Activated T-cell treated with anti-CD3 and anti-CD28 coated beads, Interleukin-2, amount 50 U/mL, for 72 hours (primary cell): ENCODE data around the gene THSD1. TPM values are rescaled to one million over a fixed set of nuclear protein-coding genes. Genes with fewer than 3 reads are reported as not detected.
"Not testable (repeated sequence)": the region's sequence is repeated elsewhere in the genome, so short reads cannot be mapped to it uniquely, and the experiment has no call there.

Experiments
- ATAC-seq, 2 donors: fragments of 150-1000 bp; cut with Tn5 transposase; replicated peaks in 1 of 2; 2 replicates each; pipeline ENCODE4 v1.10.0; 2021; ENCODE audit warnings: moderate library complexity in 2 of 2, mild to moderate bottlenecking in 1 of 2
- DNase-seq, 2 donors: peaks; one replicate each; pipeline ENCODE4 v3.0.0; 2021 to 2022; ENCODE audit warnings: mixed read lengths in 1 of 2
- H3K27ac Mint-ChIP-seq: one replicate; pipeline ENCODE4 v1.8.0; 2022; ENCODE audit warnings: mild to moderate bottlenecking, moderate library complexity, mixed read lengths
- H3K27me3 Mint-ChIP-seq: one replicate; pipeline ENCODE4 v1.8.0; 2022; ENCODE audit warnings: low read depth, mixed read lengths
- H3K36me3 Mint-ChIP-seq, 2 donors: one replicate each; pipeline ENCODE4 v1.8.0; 2022; ENCODE audit warnings: mixed read lengths in 2 of 2, mild to moderate bottlenecking in 1 of 2; ENCODE audit not compliant: insufficient read depth in 2 of 2
- H3K4me1 Mint-ChIP-seq: one replicate; pipeline ENCODE4 v1.8.0; 2022; ENCODE audit warnings: low read depth, mixed read lengths
- H3K4me3 Mint-ChIP-seq, 2 donors: one replicate each; pipeline ENCODE4 v1.8.0; 2022; ENCODE audit warnings: mild to moderate bottlenecking in 2 of 2, mixed read lengths in 2 of 2, moderate library complexity in 2 of 2
- H3K9me3 Mint-ChIP-seq, 2 donors: one replicate each; pipeline ENCODE4 v1.8.0; 2022; ENCODE audit warnings: mixed read lengths in 2 of 2
- total RNA-seq, 2 donors: library from RNA; stranded (reverse); gene quantifications; one replicate each; pipeline ENCODE4 v1.2.3, GENCODE V29; 2022

The THSD1 gene
- total RNA-seq, 2 donors from 2014 or later, result 0.35 to 0.48 TPM

- H3K4me1 Mint-ChIP-seq, result peaks cover 27% of the 10 kb centered on the region
- H3K4me3 Mint-ChIP-seq, result no peak overlapping the region
Measured at GRCh38 chr13:52446265-52446664, 40.3 kb upstream of the THSD1 start.

DNA sequence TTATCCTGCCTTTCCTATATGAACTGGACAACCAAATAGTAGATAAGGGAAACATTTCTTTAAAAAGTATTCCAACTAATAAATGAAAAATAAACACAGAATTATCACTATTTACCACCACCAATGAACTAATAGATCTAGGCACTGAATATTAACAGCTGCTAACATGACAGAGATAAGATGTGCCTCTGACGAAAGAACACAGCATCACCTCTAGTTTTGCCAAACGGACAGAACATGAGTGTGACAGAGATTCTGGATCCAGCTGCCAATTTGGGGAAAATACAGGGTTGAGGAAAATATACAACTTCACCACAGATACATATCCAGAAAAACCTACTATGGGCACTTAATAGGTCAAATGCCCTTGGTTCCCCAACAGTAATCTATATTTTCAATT is 26.5 kb upstream of the THSD1 start:
- no peaks in the 10 kb centered on the region for H3K9me3 Mint-ChIP-seq
- H3K4me3 Mint-ChIP-seq, result no peak overlapping the region
- no peaks in the 10 kb centered on the region for H3K4me1 Mint-ChIP-seq
- peaks cover 5 to 24% of the 10 kb centered on the region in 2 donors for H3K36me3 Mint-ChIP-seq
- no peak overlapping the region for H3K27ac Mint-ChIP-seq
- H3K27me3 Mint-ChIP-seq, result no peaks in the 10 kb centered on the region
- no peak for ATAC-seq
- no peak for DNase-seq

More at GRCh38 chr13:52446265-52446664, 40.3 kb upstream of the THSD1 start:
- DNase-seq (no peak), ATAC-seq (no peak)
- Mint-ChIP-seq H3K36me3 (peaks cover 0 to 7% of the 10 kb centered on the region in 2 donors), H3K9me3 (no peaks in the 10 kb centered on the region), H3K27me3 (no peaks in the 10 kb centered on the region), H3K27ac (no peak overlapping the region)

- ATAC-seq, result no peak
- Mint-ChIP-seq H3K27me3 (no peaks in the 10 kb centered on the region), H3K9me3 (no peaks in the 10 kb centered on the region), H3K27ac (no peak overlapping the region), H3K36me3 (peaks cover 3 to 16% of the 10 kb centered on the region in 2 donors), H3K4me1 (no peaks in the 10 kb centered on the region), H3K4me3 (no peak overlapping the region)
- no peak for DNase-seq
Measured at GRCh38 chr13:52428295-52428694, 22.3 kb upstream of the THSD1 start.

DNA sequence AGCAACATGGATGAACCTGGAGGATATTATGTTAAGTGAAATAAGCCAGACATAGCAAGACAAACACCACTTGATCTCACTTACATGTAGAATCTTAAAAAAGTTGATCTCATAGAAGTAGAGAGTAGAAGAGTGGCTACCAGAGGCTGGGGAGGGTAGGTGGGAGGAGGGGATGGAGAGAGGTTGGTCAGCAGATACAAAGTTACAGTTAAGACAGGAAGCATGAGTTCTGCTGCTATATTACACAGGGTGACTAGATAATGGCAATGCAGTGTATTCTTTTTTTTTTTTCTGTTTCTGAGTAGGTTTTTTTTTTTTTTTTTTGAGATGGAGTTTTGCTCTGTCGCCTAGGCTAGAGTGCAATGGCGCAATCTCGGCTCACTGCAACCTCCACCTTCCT is 15.2 kb upstream of the THSD1 start:
- Mint-ChIP-seq H3K36me3 (peaks cover 7 to 14% of the 10 kb centered on the region in 2 donors), H3K27me3 (no peaks in the 10 kb centered on the region), H3K27ac (no peak overlapping the region), H3K4me3 (no peak overlapping the region), H3K4me1 (no peaks in the 10 kb centered on the region), H3K9me3 (no peaks in the 10 kb centered on the region)
- no peak for ATAC-seq
- DNase-seq, result no peak

- Mint-ChIP-seq H3K27me3 (no peaks in the 10 kb centered on the region), H3K9me3 (no peaks in the 10 kb centered on the region), H3K4me1 (no peaks in the 10 kb centered on the region), H3K4me3 (no peak overlapping the region), H3K36me3 (peaks cover 7 to 18% of the 10 kb centered on the region in 2 donors), H3K27ac (no peak overlapping the region)
- ATAC-seq (no peak), DNase-seq (no peak)
Measured at GRCh38 chr13:52419080-52419479, 13.1 kb upstream of the THSD1 start.

GRCh38 chr13:52414963-52415362 is 9.0 kb upstream of the THSD1 start:
- Mint-ChIP-seq H3K27me3 (no peaks in the 10 kb centered on the region), H3K36me3 (peaks cover 6 to 14% of the 10 kb centered on the region in 2 donors), H3K9me3 (no peaks in the 10 kb centered on the region), H3K4me3 (no peak overlapping the region), H3K27ac (peak overlapping the region; percentile 25), H3K4me1 (peaks cover 10% of the 10 kb centered on the region)
- ATAC-seq (no peak), DNase-seq (no peak)

DNA sequence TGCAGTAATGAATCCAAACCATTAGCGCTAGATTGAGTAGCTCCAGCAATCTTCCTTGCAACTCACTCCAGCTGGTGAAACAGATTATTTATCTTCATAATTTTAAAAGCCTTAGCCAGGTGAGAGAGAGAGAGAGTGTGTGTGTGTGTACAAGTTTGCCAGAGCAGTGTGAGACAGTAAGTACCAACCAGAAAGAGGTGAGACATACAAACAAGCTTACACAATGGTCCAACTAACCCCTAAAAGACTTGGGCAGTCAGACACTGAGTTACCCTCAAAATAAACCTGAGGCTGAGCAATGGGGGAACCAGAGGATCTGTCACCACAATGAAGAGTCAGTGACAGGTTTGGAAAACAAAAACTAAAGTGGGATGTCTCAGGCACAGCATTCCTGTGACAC is 8.1 kb upstream of the THSD1 start:
- no peak for ATAC-seq
- no peaks in the 10 kb centered on the region for H3K9me3 Mint-ChIP-seq
- H3K4me1 Mint-ChIP-seq, result peaks cover 10% of the 10 kb centered on the region
- no peak overlapping the region for H3K27ac Mint-ChIP-seq
- no peaks in the 10 kb centered on the region for H3K27me3 Mint-ChIP-seq
- H3K36me3 Mint-ChIP-seq, result peaks cover 4 to 14% of the 10 kb centered on the region in 2 donors
- no peak overlapping the region for H3K4me3 Mint-ChIP-seq
- DNase-seq, result no peak

DNA sequence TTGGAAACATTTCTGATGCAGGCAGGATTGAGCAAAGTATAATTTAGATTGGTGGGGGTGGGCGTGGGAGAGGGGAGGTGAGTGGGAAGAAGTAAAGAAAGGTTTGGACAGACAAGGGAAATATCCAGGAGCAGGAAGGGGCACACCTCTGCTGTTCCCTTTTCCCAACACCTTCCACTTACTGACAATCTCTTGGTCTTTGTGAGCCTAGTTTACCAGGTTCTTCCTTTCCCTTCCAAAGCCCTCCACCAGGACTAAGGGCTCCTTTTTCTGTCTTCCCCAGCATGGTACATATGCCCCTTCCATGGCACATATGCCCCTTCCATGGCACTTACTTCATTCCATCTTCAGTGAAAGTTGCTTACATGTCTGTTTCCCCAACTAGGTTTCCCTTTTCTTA is 6.2 kb upstream of the THSD1 start:
- ATAC-seq, result no peak
- H3K4me1 Mint-ChIP-seq, result peaks cover 10% of the 10 kb centered on the region
- H3K27ac Mint-ChIP-seq, result peak overlapping the region; percentile 87
- no peaks in the 10 kb centered on the region for H3K27me3 Mint-ChIP-seq
- H3K4me3 Mint-ChIP-seq, result peak overlapping the region in 1 of 2 donors; percentile 70
- no peak for DNase-seq
- H3K36me3 Mint-ChIP-seq, result peaks cover 1 to 6% of the 10 kb centered on the region in 2 donors
- H3K9me3 Mint-ChIP-seq, result no peaks in the 10 kb centered on the region

GRCh38 chr13:52411629-52412028 is 5.7 kb upstream of the THSD1 start:
- H3K9me3 Mint-ChIP-seq, result no peaks in the 10 kb centered on the region
- DNase-seq (peak in 1 of 2 donors; percentile 19), ATAC-seq (peak; percentile 79 to 96)
- peak overlapping the region; percentile 87 for H3K27ac Mint-ChIP-seq
- H3K4me3 Mint-ChIP-seq, result peak overlapping the region in 1 of 2 donors; percentile 70
- peaks cover 1 to 6% of the 10 kb centered on the region in 2 donors for H3K36me3 Mint-ChIP-seq
- no peaks in the 10 kb centered on the region for H3K27me3 Mint-ChIP-seq
- H3K4me1 Mint-ChIP-seq, result peaks cover 10% of the 10 kb centered on the region

DNA sequence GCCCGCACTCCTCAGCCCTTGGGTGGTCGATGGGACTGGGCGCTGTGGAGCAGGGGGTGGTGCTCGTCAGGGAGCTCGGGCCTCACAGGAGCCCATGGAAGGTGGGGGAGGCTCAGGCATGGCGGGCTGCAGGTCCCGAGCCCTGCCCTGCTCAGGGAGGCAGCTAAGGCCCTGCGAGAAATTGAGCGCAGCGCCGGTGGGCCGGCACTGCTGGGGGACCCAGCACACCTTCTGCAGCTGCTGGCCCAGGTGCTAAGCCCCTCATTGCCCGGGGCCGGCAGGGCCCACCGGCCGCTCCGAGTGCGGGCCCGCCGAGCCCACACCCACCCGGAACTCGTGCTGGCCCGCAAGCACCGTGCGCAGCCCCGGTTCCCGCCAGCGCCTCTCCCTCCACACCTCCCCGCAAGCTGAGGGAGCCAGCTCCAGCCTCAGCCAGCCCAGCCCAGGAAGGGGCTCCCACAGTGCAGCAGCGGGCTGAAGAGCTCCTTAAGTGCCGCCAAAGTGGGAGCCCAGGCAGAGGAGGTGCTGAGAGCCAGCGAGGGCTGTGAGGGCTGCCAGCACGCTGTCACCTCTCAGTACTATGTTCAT is 2.2 kb upstream of the THSD1 start:
- H3K9me3 Mint-ChIP-seq, DNase-seq, H3K27ac Mint-ChIP-seq, ATAC-seq, H3K36me3 Mint-ChIP-seq, H3K4me3 Mint-ChIP-seq: not testable (repeated sequence)
- H3K4me1 Mint-ChIP-seq, result peaks cover 26% of the 10 kb centered on the region
- H3K27me3 Mint-ChIP-seq, result peaks cover 17% of the 10 kb centered on the region

DNA sequence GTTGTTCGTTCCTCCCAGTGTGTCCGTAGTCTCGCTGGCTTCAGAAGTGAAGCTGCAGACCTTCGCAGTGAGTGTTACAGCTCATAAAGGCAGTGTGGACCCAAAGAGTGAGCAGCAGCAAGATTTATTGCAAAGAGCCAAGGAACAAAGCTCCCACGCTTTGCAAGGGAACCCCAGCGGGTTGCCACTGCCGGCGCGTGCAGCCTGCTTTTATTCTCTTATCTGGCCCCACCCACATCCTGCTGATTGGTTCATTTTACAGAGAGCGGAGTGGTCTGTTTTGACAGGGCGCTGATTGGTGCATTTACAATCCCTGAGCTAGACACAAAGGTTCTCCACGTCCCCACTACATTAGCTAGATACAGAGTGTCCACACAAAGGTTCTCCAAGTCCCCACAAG is 1.5 kb upstream of the THSD1 start:
- ATAC-seq, H3K9me3 Mint-ChIP-seq, H3K27ac Mint-ChIP-seq, DNase-seq, H3K36me3 Mint-ChIP-seq, H3K4me3 Mint-ChIP-seq: not testable (repeated sequence)
- Mint-ChIP-seq H3K4me1 (peaks cover 26% of the 10 kb centered on the region), H3K27me3 (peaks cover 17% of the 10 kb centered on the region)

GRCh38 chr13:52406629-52407028 is 657 bp upstream of the THSD1 start:
- H3K36me3 Mint-ChIP-seq, result peaks cover 0 to 1% of the 10 kb centered on the region in 2 donors
- peaks cover 21% of the 10 kb centered on the region for H3K27me3 Mint-ChIP-seq
- no peak for ATAC-seq
- no peak overlapping the region for H3K27ac Mint-ChIP-seq
- no peak for DNase-seq
- H3K4me1 Mint-ChIP-seq, result peaks cover 18% of the 10 kb centered on the region
- H3K9me3 Mint-ChIP-seq, result no peaks in the 10 kb centered on the region
- H3K4me3 Mint-ChIP-seq, result peak overlapping the region; percentile 59 to 72

GRCh38 chr13:52405369-52405766 is 604 bp downstream of the THSD1 start:
- ATAC-seq, result peak in 1 of 2 donors; percentile 20
- Mint-ChIP-seq H3K27me3 (peaks cover 23% of the 10 kb centered on the region), H3K36me3 (no peaks in the 10 kb centered on the region), H3K4me1 (peaks cover 16% of the 10 kb centered on the region), H3K4me3 (peak overlapping the region; percentile 80 to 81), H3K27ac (no peak overlapping the region), H3K9me3 (no peaks in the 10 kb centered on the region)
- DNase-seq, result no peak

- Mint-ChIP-seq H3K27me3 (peaks cover 15% of the 10 kb centered on the region), H3K36me3 (no peaks in the 10 kb centered on the region), H3K4me1 (peaks cover 9% of the 10 kb centered on the region), H3K27ac (no peak overlapping the region), H3K4me3 (no peak overlapping the region), H3K9me3 (no peaks in the 10 kb centered on the region)
- DNase-seq (no peak), ATAC-seq (peak in 1 of 2 donors; percentile 39)
Measured at GRCh38 chr13:52399708-52400107, 6.3 kb downstream of the THSD1 start.
